GM10266 (cell line): ENCODE data around the gene NDUFB4.
"Not testable (repeated sequence)": the region's sequence is repeated elsewhere in the genome, so short reads cannot be mapped to it uniquely, and the experiment has no call there.

ENCODE experiments used
- DNase-seq: peaks from one replicate; pipeline ENCODE4 v3.0.0; 2012; ENCODE audit errors: extremely low spot score
- TF ChIP-seq, protein P1 (sequence below): IDR thresholded peaks from 2 replicates; pipeline ENCODE4 v1.5.1; 2012; ENCODE audit warnings: mild to moderate bottlenecking, low read depth; ENCODE audit not compliant: control insufficient read depth, insufficient read depth; ENCODE audit errors: missing control alignments

Gene NDUFB4

GRCh38 chr3:120623727-120624093 lies 27.6 kb downstream of the NDUFB4 start:
- TF ChIP-seq, protein P1, sequence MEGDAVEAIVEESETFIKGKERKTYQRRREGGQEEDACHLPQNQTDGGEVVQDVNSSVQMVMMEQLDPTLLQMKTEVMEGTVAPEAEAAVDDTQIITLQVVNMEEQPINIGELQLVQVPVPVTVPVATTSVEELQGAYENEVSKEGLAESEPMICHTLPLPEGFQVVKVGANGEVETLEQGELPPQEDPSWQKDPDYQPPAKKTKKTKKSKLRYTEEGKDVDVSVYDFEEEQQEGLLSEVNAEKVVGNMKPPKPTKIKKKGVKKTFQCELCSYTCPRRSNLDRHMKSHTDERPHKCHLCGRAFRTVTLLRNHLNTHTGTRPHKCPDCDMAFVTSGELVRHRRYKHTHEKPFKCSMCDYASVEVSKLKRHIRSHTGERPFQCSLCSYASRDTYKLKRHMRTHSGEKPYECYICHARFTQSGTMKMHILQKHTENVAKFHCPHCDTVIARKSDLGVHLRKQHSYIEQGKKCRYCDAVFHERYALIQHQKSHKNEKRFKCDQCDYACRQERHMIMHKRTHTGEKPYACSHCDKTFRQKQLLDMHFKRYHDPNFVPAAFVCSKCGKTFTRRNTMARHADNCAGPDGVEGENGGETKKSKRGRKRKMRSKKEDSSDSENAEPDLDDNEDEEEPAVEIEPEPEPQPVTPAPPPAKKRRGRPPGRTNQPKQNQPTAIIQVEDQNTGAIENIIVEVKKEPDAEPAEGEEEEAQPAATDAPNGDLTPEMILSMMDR, result no peak

DNA sequence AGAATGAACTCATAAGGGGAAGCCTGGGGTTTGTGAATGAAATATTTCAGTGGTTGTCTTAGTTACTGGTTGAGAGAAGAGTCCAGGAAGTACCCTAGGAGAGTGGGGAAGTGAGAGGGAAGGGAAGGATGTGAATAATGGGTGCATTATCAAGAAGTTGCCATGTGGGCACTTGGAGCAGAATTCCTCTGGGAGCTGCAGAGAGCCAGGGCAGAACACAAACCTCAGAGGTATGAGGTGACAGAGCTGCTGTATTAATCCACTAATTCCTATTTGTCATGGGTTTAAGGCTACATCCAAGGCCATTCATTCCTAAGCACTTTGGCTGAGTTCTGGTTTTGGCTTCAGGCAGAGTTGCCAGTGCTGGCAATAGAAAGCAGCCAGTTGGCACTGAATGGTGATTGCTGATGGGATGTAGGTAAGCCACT lies 29.0 kb downstream of the NDUFB4 start:
- DNase-seq, result no peak
- TF ChIP-seq, protein P1, result no peak

More at GRCh38 chr3:120623727-120624093, 27.6 kb downstream of the NDUFB4 start:
- DNase-seq, result no peak

DNA sequence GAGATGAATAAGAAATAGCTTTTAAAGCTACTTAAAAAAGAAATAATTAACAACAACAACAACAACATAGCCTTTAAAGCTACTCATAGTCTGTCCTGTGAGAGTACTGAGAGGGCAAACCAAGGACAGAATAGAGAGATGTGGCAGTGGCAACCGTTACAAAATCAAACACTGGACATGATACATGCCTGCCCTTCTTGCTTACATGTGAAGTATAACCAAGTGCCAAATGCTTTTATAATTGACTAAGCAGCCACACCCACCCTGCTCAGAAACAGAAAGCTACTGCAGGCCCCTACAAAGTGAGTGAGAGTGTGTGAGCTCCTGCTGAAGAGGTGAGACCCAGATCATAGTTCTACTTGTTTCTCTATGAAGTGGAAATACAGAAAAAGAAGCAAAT lies 38.4 kb downstream of the NDUFB4 start:
- no peak for DNase-seq
- TF ChIP-seq, protein P1, result no peak

GRCh38 chr3:120636795-120637401 lies 40.8 kb downstream of the NDUFB4 start:
- TF ChIP-seq, protein P1, result no peak
- DNase-seq, result no peak

- TF ChIP-seq, protein P1, result no peak
- DNase-seq, result no peak
Measured at GRCh38 chr3:120637851-120638559, 41.9 kb downstream of the NDUFB4 start.

GRCh38 chr3:120638820-120639219 lies 42.7 kb downstream of the NDUFB4 start:
- not testable (repeated sequence) for DNase-seq

DNA sequence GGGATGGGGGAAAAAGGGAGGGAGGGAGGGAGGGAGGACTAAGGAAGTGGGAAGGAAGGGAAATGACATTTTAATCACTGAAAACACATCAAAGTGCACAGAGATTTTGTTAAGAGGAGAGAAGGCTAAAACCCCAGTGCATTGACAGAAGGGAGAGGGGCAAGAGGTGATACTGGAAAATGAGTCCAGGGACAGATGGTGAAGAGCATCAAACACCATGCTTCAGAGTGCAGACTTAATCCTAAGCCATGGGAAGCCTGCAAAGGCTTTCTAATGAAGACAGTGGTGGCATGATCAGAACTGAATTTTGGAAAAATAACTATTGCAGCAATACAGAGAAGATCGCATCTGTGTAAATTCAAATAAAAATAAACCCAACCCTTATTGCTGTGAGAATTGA lies 44.1 kb downstream of the NDUFB4 start:
- TF ChIP-seq, protein P1, result no peak
- DNase-seq, result no peak
